HL-60 (cell line): Measurements from ENCODE around the gene ISYNA1.
"Not testable (repeated sequence)": the region's sequence is repeated elsewhere in the genome, so short reads cannot be mapped to it uniquely, and the experiment has no call there.

Experiments used
- CTCF ChIP-seq: IDR thresholded peaks from one replicate; pipeline ENCODE4 v1.5.1; 2011; ENCODE audit warnings: low read length, control low read depth, inconsistent platforms; ENCODE audit not compliant: insufficient read depth
- GABPA ChIP-seq: IDR thresholded peaks from 2 replicates; pipeline ENCODE4 v1.6.1; 2012; ENCODE audit warnings: low read depth
- POLR2AphosphoS5 ChIP-seq: IDR thresholded peaks from 2 replicates; pipeline ENCODE4 v1.6.1; 2012; ENCODE audit warnings: low read depth
- REST ChIP-seq: IDR thresholded peaks from 2 replicates; pipeline ENCODE4 v1.6.1; 2012; ENCODE audit warnings: low read depth; ENCODE audit not compliant: insufficient replicate concordance
- SPI1 ChIP-seq: IDR thresholded peaks from 2 replicates; pipeline ENCODE4 v1.6.1; 2012; ENCODE audit warnings: low read depth, mild to moderate bottlenecking, borderline replicate concordance

DNA sequence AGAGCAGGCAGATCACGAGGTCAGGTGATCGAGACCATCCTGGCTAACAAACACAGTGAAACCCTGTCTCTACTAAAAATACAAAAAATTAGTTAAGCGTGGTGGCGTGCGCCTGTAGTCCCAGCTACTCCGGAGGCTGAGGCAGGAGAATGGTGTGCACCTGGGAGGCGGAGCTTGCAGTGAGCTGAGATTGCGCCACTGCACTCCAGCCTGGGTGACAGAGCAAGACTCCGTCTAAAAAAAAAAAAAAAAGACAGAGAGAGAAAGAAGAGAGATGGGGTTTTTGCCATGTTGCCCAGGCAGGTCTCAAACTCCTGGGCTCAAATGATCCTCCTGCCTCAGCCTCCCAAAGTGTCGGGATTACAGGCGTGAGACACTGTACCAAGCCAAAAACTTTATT lies 32.2 kb downstream of the ISYNA1 start:
- TF ChIP-seq CTCF, POLR2AphosphoS5, GABPA, SPI1, REST: not testable (repeated sequence)
